GM13977 (cell line): Measurements from ENCODE around the gene OMG.

ENCODE experiments used
- DNase-seq: peaks from one replicate; pipeline ENCODE4 v3.0.0; 2012; ENCODE audit warnings: low spot score
- in situ Hi-C: fragments of 300-500 bp; cut with MboI; formaldehyde crosslinking; loops from one replicate; pipeline ENCODE4 v1.12.0; 2022; ENCODE audit warnings: low sequenced_read_pairs, low pct_unique_long_range_greater_than_20kb, mixed read lengths, inconsistent platforms; ENCODE audit not compliant: unreplicated experiment
- TF ChIP-seq, protein P1 (sequence below): IDR thresholded peaks from 2 replicates; pipeline ENCODE4 v1.5.1; 2012; ENCODE audit warnings: mild to moderate bottlenecking, control low read depth; ENCODE audit not compliant: insufficient read depth; ENCODE audit errors: extremely low read depth, missing control alignments

Gene OMG

DNA sequence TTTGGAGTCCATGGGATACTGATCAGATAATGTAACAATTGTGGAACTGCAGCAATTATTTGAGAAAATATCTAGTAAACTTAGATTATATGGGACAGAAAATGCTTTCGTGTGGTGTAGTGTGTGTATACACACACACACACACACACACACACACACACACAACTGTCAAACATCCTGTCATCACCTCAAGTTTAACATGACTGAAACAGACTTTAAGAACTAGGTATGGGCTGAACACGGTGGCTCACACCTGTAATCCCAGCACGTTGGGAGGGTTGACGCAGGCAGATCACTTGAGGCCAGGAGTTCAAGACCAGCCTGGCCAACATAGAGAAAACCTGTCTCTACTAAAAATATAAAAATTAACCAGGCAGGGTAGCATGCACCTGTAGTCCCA lies 24.9 kb upstream of the OMG start:
- TF ChIP-seq, protein P1, sequence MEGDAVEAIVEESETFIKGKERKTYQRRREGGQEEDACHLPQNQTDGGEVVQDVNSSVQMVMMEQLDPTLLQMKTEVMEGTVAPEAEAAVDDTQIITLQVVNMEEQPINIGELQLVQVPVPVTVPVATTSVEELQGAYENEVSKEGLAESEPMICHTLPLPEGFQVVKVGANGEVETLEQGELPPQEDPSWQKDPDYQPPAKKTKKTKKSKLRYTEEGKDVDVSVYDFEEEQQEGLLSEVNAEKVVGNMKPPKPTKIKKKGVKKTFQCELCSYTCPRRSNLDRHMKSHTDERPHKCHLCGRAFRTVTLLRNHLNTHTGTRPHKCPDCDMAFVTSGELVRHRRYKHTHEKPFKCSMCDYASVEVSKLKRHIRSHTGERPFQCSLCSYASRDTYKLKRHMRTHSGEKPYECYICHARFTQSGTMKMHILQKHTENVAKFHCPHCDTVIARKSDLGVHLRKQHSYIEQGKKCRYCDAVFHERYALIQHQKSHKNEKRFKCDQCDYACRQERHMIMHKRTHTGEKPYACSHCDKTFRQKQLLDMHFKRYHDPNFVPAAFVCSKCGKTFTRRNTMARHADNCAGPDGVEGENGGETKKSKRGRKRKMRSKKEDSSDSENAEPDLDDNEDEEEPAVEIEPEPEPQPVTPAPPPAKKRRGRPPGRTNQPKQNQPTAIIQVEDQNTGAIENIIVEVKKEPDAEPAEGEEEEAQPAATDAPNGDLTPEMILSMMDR = no peak
- in situ Hi-C loops = loop anchor here (10.0 kb wide), 1 partner anchor 57 kb away; no protein-coding TSS in a partner anchor
- DNase-seq = no peak

DNA sequence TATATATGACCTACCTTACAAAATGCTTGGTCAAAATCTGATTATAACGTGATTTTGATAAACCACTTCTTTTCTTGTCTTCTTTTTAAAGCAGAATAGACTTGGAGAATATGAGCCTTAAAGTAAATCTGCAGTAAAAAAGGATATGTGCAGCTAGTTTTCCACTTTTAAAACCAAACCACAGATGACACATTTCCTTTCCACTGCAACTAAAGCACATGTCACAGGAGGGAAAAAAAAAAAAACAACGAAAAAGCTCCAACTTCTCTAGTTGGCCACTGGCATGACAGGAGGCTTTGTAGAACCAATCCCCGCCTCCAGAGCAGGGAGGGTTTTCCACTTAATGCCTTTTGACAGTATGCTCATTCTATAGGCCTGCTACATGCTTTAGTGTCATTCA lies 24.4 kb upstream of the OMG start, which contains the start of gene EVI2A:
Gene EVI2A (minus strand): TSS at position 142 of the 400 bp plus-strand sequence. CDS start 2,609 bp downstream, outside the sequence.
- in situ Hi-C loops = loop anchor here (10.0 kb wide), 1 partner anchor 57 kb away; no protein-coding TSS in a partner anchor
- TF ChIP-seq, protein P1 = no peak

DNA sequence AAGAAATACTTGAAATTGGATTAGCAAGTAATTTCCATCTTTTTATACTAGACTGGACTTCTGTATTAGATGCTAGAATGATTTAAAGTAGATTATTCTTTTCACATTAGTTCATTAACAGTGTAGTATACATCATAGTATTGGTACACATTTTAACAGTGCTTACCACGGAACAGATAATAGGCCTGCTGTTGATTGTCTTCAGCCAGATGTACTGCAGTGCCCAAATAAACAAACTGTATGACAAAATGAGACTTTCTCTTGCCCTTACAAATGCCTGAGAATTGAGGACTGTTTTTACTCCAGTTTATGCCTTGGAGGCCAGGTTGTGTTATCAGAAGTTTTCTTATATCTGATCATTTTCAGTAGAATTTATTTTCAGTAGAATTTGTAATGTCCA lies 23.8 kb upstream of the OMG start:
- TF ChIP-seq, protein P1 = no peak
- in situ Hi-C loops = loop anchor here (10.0 kb wide), 1 partner anchor 56 kb away; no protein-coding TSS in a partner anchor
- DNase-seq = no peak

More for the DNA sequence above, 24.4 kb upstream of the OMG start, which contains the start of gene EVI2A:
- peak; percentile 42 for DNase-seq

DNA sequence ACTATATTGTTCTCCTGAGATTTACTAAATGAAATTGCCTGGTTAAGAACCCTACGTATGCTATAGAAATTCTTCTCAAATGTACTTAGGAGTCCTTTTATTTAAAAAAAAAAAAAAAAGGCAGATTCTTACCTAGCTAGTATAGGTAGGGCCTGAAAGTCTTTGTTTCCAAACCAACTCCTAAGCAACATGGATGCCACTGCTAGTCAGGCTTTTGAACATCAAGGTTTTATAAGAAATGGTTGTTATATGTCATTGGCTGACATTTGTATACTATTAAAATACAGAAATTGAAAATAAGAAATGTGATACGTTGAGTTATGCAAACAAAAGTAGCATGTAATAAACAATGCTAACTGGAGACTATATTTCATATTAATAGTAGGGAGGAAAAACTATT lies 23.2 kb upstream of the OMG start:
- TF ChIP-seq, protein P1 = no peak
- no peak for DNase-seq
- in situ Hi-C loops = loop anchor here (10.0 kb wide), 1 partner anchor 55 kb away; no protein-coding TSS in a partner anchor

DNA sequence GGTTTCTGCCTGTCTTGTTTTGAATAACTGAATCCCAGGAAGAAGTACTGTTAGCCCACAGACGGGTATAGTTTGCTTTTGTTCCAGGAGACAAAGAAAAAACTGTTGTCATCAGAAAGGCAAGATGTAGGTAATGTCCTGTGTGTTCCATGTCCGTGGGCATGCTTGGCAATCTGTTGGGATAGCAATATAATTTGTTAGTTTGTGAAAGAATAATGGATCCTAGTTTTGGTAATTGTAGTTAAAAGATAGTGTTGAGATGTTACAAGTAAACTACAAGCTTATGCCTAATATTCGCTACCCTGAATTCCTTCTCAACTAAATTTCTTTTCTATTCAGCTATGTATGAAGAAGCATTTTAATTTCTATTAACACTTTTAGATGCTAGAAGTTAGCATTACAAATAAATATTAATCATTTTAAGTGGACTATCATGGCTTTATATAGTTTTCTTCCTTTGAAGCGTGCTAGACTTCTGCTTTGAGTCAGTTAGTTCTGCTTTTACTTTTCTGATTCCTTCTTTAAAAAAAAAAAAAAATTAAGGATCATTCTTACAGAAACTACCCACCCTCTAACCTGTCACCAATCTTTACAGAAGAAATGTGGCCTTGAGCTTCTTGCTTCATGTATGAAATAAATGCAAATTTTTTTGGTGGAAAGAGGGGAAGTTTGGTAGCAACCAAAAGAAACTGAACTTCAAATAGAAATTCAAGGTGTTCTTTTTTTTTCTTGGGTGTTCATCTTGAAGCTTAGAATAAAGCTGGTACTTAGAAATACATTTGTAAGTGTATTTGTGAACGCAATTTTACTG lies 22.0 kb upstream of the OMG start:
- TF ChIP-seq, protein P1 = no peak
- in situ Hi-C loops = no loop called here
- no peak for DNase-seq

DNA sequence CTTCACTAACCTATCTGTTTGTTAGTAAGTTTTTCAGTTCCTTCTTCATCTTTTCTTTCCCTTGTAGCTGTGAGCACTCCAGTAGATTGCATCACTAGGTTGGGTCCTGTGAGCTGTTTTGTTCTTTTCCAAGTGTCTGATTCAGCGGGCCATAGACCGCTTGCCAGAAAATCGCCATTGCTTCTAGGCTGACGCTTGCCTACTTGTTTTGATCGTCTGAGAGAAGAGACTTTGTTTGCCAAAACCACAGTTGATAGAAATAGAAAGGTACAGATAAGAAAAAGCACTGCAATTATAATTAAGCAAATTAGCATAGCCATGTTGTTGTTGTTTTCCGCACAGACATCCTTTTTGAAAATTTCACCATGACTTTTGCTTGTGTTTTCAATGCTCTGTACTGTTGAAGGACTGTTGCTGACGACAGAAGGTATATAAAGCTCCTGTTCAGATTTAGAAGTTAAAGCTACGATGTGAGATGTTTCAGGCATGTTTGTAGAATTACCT lies 21.3 kb upstream of the OMG start:
- DNase-seq = no peak
- in situ Hi-C loops = no loop called here
- TF ChIP-seq, protein P1 = no peak
